Measurements from ENCODE around the gene SOCS1. TPM values are rescaled to one million over a fixed set of nuclear protein-coding genes. Genes with fewer than 3 reads are reported as not detected.

The SOCS1 gene
- total RNA-seq, 1 experiment from 2014 or later = not detected

DNA sequence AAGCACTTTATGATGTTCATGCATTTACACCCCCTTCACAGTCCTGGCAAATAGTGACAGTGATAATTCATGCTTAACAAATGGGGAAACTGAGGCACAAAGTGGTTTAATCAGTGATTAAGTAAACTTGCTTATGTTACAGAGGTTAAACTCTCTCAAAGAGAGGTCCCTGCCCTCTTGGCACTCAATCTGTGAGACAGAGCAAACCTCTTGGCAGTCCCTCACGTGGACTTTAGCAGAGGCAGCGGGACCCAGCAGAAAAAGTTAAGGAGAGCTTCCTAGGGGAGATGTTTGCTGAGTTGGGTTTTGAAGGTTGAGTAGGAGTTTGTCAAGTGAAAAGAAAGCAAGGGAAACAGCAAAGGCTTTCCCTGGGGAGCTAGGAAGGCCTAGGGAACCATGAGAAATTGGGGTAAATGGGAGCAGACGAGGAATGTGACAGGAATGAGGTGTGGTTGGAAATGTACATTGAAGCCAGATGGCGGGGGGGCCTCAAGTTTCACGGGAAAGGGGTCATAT is 10.7 kb downstream of the SOCS1 start:
- no peak for DNase-seq (ENCODE audit: low spot score)

DNA sequence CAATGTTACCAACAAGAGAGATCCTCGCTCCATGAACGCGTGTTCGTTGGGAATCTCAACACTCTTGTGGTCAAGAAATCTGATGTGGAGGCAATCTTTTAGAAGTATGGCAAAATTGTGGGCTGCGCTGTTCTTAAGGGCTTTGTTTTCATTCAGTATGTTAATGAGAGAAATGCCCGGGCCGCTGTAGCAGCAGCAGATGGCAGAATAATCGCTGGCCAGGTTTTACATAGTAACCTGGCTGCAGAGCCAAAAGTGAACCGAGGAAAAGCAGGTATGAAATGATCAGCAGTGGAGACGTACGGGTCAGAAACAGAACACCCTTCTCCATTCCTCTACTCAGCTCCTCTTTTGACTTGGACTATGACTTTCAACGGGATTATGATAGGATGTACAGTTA is 13.3 kb downstream of the SOCS1 start:
- DNase-seq (ENCODE audit: low spot score) = no peak

DNA sequence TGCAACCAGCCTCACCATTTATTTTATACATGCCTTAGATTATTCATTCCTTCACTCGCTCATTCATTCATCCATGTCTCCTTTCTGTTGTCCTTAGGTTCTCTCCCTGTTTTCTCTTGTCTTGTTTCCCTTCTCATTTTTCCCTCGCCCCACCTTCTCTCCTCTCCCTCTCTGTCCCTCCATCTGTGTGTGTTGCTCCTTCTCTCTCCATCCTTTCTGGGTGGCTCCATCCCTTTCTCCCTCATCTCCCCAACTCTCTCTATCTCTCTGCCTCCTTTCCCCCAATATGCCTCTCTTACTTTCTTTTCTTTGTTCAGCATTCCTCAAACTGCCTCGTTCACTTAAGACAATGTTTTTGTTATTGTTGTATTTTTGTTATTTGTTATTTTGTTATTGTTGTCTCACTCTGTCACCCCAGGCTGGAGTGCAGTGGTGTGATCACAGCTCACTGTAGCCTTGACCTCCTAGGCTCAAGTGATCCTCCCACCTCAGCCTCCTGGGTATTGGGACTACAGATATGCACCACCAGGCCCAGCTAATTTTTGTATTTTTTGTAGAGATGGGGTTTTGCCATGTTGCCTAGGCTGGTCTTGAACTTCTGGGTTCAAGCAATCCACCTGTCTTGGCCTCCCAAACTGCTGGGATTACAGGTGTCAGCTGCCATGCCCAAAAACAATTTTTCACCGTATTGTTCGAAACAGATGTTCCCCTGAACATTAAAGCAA is 14.4 kb downstream of the SOCS1 start:
- DNase-seq (ENCODE audit: low spot score) = no peak

DNA sequence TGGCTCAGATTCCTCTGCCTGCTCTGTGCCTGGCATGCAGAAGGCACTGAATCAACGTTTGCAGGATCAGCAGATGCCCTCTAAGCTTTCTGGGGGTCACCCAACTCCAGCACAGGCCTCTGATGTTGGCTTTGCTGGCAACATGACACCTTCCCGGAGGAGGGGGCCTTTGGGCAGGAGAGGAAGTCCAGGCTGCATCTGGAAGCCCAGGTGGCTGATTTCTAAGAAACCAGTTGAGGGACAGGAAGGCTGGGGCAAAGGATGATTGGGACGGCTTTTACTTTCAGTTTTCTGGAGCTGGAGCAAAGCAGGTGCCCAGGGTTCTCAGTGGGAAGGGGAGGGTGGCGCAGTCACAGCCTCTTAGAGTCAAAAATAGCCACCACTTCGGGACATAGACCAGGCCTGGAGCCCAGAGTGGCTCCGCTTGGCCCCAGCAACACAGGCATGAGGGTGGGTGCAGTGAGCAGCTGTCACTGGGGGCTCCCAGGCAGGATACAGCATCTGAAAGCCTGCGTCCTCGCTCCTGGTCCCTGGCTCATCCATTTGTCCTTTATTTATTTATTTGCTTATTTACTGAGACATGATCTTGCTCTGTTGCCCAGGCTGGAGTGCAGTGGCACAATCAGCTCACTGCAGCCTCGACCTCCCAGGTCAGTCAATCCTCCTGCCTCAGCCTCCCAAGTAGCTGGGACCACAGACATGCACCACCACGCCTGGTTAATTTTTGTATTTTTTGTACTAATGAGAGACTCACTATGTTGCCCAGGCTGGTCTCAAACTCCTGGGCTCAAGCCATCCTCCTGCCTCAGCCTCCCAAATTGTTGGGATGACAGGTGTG is 15.1 kb downstream of the SOCS1 start:
- DNase-seq (ENCODE audit: low spot score) = no peak

DNA sequence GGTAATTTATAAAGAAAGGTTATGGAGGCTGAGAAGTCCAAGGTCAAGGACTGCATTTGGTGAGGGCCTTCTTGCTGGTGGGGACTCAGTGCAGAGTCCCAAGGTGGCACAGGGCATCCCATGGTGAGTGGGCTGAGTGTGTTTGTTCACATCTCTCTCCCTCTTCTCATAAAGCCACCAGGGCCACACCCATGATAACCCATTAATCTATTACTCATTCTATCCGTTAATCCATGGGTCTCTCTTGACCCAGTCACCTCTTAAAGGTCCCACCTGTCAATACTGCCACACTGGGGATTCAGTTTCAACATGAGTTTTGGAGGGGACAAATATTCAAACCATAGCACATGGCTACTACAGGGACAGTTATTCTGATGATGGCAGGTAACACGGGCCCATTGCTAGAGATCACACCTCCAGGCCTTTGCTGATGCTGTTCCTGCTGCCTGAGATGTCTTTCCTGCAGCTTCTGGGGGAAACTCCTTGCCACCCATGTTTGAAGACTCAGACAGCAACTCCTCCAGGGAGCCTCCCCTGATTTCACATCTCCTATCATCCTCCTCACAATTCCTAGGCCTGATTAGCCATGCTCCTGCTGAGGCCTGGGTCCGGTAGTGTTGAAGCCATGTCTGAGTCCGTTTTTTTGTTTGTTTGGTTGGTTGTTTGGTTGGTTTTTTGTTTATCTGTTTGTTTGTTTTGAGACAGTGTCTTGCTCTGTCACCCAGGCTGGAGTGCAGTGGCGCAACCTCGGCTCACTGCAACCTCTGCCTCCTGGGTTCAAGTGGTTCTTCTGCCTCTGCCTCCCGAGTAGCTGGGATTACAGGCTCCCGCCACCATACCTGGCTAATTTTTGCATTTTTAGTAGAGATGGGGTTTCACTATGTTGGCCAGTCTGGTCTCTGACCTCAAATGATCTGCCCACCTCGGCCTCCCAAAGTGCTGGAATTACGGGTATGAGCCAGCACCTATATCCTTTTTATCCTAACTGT is 16.1 kb downstream of the SOCS1 start:
- DNase-seq (ENCODE audit: low spot score) = no peak

DNA sequence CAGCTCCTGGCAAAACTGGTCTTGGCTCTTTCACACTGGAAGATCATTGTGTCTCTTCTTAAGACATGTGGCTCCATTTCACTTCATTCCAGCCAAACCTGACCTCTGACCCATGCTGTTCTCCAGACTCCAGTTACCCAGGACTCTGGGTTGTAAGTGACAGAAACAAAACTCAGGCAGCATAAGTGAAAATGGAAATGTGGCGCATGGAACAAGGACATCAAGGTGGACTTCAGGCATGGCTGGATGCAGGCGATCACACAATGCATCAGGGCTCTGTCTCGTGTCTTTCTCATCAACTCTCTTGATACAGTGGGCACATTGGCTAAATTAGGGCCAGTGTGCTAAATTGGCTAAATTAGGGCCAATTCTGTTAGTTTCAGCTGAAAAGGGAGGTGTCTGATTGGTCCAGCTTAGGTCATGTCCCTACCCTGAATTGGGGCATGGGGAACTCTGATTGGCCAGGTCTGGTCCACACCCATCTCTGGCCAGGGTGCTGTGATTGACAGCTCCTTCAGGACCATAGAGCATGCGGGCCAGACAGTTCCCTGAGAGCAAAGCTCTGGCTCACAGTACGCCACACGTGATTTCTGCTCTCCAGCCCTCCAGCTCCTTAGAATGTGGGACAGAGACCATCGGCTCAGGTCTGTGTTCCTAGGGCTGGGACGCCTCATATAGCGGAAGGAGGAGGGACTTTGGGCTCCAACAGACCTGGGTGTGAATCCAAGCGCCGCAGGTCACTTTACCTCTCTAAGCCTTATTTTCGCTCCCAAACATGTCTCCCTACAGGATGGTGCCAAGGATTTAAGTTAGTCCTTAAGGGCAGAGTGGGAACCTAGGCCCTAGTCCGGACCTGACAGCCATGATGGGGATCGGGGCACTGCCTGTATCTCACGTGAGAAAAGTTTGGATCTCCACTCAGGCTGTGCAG is 17.5 kb downstream of the SOCS1 start:
- DNase-seq (ENCODE audit: low spot score) = no peak

DNA sequence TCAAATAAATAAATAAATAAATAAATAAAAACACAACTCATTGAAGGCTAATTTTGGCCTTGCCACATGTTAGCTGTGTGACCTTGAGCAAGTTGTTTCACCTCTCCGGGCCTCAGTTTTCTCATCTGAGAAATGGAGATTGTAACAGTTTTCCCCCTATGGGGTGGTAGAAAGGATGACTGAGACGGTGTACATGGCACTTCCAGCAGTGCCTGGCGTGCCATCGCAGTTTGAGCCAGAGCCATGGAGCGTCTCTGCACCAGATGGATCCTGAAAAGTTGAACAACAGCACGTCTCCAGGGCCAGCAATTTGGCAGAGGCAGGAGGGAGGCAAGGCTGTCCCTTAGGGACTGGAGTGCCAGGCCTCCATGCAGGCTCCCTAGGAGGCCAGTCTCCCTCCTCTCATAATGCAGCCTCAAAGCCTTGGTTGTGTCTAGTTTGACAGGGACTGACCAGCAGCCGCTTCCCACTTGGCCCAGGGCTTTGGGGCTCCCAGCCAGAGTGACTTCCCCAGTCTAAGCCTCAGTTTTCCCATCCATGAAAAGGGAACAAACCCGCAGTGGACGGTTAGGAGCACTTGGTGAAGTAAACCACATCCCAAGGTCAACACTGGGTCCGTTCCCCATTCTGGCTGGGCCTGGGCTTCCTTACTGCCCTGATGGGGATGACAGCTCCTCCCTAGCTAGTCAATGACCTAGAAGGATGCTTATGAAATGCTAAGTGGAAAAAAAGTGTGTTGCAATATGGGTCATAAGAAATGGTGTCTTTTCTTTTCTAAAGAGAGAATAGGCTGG is 19.3 kb downstream of the SOCS1 start:
- no peak for DNase-seq (ENCODE audit: low spot score)

DNA sequence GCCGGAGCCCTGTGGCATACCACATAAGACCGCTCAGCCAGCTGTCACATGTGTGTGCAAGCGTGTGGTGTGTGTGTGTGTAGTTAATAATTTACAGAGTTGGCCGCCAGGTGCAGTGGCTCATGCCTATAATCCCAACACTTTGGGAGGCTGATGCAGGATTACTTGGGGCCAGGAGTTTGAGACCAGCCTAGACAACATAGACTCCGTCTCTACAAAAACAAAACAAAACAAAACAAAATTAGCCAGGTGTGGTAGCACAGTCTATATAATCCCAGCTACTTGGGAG is 20.4 kb downstream of the SOCS1 start:
- no peak for DNase-seq (ENCODE audit: low spot score)

DNA sequence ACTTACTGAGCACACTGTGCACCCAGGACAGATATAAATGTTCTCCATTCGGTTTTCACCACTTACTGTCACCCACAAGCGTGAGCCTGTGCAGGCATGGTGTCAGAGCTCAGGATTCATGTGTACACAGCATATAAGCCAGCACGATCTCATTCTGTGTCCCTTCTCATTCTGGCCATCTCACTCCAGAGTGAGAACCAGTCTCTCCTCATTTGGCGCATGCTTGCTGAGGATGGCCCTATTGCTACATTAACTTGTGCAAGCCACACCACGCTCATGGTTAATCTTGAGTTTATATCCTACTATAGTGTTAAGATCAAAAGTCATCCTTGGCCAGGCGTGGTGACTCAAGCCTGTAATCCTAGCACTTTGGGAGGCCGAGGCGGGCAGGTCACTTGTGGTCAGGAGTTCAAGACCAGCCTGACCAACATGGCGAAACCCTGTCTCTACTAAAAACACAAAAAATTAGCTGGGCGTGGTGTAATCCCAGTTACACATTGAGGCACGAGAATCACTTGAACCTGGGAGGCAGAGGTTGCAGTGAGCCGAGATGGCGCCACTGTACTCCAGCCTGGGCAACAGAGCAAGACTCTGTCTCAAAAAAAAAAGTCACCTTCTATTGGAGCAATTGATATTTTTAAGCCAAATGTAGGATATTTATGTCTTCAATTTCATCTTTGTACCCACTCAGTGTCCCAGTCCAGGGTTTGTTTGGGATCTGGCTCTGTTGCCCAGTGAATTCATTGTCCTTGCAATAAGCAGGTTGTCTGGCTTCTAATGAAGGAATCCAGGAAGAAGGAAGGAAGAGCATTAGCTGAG is 20.9 kb downstream of the SOCS1 start:
- no peak for DNase-seq (ENCODE audit: low spot score)

DNA sequence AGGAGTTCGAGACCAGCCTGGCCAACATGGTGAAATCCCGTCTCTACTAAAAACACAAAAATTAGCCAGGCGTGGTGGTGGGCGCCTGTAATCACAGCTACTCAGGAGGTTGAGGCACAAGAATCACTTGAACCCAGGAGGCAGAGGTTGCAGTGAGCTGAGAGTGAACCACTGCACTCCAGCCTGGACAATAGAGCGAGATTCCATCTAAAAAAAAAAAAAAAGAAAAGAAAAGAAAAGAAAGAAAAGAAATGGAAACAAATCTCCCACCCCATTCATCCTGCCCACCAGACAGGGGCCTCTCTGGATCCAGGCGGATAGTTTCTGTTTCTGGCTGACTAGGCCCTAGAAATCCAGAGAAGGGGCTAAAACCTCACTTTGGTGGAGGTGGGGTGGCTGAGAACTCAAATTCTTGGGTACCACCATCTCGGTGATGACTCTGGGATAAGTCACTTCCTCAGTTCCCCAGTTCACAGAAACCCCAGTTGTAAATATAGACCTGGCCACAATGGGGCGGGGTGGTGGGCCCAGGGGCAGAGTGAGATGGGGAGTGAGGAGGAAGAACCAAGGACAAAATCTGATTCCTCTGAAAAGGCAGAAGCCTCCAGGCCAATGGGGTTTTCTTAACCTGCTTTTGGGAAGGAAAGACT is 22.2 kb downstream of the SOCS1 start:
- DNase-seq (ENCODE audit: low spot score) = peak; percentile 33

DNA sequence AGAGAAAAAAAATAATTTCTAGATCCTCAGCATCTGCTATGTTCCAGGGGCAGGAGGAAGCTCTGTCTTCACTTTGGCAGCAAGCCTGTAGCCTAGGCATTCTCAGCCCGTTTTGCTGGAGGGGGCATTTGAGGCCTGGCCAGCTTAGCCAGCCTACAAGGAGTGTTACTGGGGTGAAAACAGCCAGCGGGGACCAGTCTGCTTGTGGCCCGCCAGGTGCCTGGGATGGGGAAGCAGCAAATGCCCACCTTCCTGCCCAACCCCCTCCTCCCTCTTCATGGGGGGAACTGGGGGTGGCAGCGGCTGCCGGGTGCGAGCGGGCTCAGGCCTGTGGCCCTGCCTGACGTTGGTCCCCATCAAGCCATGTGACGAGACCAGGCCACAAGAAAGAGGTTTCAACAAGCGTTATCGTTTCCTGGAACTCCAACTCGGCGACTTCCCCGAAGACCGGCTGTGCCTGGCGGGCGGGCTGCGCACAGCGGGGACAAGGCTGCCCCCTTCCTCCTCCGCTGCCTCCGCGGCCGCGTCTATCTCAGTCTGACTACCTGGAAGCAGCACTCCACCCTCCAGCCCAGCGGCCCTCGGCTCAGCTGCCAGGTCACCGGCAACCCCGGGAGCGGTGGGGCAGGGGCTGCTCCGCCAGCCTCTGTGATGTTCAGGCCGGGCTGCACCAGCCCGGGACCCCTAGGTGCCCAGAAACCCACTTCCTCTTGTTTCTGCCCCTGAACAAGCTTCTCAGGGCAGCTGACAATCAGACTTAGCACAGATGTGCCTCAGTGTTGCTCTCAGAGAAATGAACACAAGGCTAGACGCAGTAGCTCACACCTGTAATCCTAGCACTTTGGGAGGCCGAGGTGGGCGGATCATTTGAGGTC is 22.9 kb downstream of the SOCS1 start:
- DNase-seq (ENCODE audit: low spot score) = no peak

DNA sequence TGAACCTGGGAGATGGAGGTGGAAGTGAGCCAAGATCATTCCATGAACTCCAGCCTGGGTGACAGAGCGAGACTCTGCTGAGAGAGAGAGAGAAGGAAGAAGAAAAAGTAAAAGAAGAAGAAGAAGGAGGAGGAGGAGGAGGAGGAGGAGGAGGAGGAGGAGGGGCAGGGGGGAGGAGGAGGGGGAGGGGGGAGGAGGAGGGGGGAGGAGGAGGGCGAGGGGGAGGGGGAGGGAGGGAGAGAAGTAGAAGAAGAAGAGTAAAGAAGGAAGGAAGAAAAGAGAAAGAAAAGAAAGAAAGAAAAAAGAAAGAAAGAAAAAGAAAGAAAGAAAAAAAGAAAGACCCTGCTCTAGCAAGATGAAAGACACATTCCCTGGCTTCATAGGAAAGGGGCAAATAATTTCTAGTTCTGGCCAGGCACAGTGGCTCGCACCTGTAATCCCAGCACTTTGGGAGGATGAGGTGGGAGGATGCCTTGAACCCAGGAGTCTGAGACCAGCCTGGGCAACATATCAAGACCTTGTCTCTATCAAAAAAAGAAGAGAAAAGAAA is 23.6 kb downstream of the SOCS1 start:
- DNase-seq (ENCODE audit: low spot score) = no peak

DNA sequence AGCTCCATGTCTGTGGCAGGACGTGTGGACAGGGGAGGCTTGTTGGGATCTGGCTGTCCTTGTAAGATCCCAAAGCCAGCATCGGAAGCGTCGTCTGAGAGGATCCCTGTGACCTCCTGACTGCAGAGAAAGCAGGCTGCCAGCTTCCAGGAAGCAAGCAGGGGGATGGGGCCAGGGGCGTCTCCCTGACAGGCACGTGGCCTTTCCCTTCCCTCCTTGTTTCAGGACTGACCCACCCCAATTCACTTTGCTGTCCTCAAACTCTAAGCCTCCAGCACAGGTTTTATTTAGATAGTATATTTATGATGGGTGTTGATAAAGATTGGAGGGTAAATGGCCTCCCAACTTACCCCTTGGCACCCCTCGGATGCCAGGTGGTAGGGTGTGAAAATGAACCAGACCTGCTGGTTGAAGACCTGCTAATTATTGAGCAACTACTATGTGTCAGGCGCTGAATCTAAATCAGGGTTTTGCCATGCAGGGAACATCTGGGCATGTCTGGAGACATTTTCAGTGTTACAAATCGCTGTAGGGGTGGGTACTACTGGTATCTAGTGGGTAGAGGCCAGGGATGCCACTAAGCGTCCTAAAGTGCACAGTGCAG is 24.5 kb downstream of the SOCS1 start:
- DNase-seq (ENCODE audit: low spot score) = no peak

DNA sequence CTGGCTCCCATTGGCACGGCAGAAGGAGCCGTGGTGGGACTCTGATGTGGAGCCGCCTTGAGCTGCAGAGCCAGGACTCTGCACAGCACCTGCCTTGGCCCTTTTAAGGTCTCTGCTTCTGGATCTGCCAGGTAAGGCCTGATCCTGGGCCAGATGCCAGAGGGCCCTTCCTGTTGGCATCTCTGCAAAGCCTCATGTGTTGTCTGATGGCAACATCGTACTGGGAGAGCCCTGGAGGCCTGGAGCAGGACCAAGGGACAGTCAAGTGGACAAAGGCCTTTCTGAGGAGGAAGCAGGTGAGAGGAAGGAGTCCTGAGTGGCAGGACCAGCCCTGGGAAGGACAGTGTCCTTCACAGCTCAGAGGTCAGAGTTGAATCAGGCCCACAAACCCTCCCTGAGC is 26.1 kb downstream of the SOCS1 start:
- DNase-seq (ENCODE audit: low spot score) = no peak

DNA sequence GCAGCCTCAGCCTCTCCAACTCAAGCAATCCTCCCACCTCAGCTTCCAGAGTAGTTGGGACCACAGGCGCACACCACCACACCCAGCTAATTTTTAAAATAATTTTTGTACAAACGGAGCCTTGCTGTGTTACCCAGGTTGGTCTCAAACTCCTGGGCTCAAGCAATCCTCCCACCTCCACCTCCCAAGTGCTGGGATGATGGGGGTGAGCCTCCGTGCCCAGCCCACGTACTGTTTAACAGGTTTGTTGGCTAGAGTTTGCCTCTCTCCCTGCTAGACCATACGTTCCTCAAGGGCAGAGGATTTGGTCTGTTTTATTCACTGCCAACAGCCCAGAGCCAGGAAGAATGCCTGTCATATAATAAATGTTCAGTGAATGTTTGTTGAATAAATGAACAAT is 26.6 kb downstream of the SOCS1 start:
- DNase-seq (ENCODE audit: low spot score) = no peak

DNA sequence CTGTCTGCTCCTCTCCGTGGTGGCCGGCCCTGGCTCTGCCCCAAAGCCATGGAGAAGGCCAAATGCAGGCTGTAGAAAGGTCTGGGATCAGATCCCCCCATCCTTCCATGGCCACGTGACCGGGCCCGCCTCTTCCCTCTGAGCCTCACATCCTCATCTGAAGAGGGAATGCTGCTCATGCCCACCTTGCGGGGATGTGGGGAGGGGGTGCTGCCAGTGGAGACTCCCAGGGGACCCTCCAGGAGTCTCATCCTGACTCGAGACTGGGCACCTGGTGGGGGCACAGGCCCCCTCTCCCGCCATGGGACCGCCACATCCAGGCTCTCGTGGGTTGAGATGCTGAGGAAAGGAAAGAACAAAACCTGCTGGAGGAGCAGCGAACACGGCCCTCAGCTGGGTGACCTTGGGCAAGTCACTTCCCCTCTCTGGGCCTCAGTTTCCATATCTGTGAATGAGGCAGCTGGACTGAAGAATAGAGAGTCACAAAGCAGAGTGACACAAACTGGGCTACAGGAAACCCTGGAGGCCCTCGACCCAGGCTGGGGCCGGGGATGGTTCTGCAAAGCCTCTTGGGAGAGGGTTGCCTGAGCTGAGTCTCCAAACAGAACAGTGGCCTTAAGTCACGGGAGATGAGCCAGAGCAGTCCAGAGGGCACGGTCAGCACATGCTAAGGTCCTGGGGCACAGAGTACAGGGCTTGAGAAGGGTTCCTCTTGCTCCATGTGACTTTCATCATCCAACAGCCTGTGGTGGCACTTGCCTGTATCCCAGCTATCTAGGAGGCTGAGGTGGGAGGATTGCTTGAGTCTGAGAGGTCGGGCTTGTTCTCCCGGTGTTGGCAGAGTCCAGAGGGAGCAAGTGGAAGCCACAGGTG is 30.1 kb downstream of the SOCS1 start:
- no peak for DNase-seq (ENCODE audit: low spot score)
